ENCODE data around the gene NR1I2.

The NR1I2 gene

DNA sequence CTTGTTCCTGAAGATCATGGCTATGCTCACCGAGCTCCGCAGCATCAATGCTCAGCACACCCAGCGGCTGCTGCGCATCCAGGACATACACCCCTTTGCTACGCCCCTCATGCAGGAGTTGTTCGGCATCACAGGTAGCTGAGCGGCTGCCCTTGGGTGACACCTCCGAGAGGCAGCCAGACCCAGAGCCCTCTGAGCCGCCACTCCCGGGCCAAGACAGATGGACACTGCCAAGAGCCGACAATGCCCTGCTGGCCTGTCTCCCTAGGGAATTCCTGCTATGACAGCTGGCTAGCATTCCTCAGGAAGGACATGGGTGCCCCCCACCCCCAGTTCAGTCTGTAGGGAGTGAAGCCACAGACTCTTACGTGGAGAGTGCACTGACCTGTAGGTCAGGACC lies 35.2 kb downstream of the NR1I2 start:
- Histone ChIP-seq H3K27ac (no peak overlapping the region), H3K4me3 (no peak overlapping the region)
- DNase-seq (ENCODE audit: low spot score): no peak
- no peak for TF ChIP-seq CTCF (IDR thresholded peaks at IDR 0.05)

GRCh38 chr3:119817583-119818363 lies 35.9 kb downstream of the NR1I2 start:
- no peak for DNase-seq (ENCODE audit: low spot score)
- no peak for TF ChIP-seq CTCF (IDR thresholded peaks at IDR 0.05)
- no peak overlapping the region for H3K4me3 ChIP-seq

DNA sequence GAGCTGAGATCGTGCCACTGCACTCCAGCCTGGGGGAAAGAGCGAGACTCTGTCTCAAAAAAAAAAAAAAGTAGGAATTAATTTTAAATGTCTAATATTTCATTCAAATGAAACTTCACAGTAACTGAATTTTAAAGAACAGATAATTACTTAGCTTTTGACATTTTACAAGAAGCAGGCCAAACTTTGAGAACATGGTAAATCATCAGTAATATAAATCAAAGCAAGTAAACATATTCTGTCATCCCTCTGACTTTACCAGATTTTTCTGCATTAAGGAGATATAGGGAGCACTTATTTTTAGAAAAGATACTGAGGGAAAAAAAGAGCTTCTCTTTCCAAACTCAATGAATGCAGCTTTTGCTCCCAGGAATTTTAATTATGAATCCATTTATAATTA lies 37.0 kb downstream of the NR1I2 start:
- no peak for DNase-seq (ENCODE audit: low spot score)
- H3K27ac ChIP-seq: no peak overlapping the region
- no peak overlapping the region for H3K4me3 ChIP-seq
- no peak for TF ChIP-seq CTCF (IDR thresholded peaks at IDR 0.05)

More at GRCh38 chr3:119817583-119818363, 35.9 kb downstream of the NR1I2 start:
- no peak overlapping the region for H3K27ac ChIP-seq

- Histone ChIP-seq H3K4me3 (no peak overlapping the region), H3K27ac (no peak overlapping the region)
- no peak for TF ChIP-seq CTCF (IDR thresholded peaks at IDR 0.05)
- no peak for DNase-seq (ENCODE audit: low spot score)
Measured at GRCh38 chr3:119819806-119820205, 37.9 kb downstream of the NR1I2 start.

- Histone ChIP-seq H3K4me3 (no peak overlapping the region), H3K27ac (no peak overlapping the region)
- no peak for TF ChIP-seq CTCF (IDR thresholded peaks at IDR 0.05)
- no peak for DNase-seq (ENCODE audit: low spot score)
Measured at GRCh38 chr3:119825820-119826219, 43.9 kb downstream of the NR1I2 start.

DNA sequence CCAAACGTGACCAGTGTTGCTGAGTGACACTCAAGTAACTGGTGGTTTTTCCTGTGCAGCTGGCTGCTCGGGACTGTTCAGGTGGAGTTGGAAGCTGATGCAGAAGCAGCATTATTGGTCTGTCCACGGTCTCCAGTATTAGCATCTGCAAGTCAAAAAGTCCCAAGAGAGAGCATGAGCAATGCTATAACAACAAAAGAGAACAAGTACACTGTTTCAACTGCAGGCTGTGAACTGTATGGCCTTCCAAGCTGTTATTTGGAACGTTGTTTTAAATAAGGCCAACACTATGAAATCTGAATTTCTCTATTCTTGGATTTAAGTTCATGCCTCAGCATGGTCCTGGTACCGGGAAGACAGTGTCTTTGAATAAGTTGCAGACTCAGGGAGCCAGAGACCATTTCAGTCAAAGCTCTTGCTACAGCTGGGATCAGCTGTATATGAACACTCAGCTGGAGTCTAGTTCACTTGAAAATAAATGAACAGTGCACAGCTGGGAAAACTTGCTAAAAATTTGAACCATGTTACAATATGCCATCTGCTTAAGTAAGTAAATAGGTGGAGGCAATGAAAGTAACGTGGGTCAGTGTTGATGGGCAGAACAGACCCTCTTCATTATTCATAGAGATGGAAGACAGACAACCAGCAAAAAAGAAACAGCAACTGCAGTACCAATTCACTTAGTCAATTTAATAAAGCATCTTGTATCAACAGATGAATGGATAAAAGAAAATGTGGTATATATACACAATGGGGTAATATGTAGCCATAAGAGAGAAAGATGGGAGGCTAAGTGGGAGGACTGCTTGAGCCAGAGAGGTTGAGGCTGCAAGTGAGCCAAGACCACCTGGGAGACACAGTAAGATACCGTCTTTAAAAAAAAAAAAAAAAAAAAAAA lies 45.1 kb downstream of the NR1I2 start:
- no peak for DNase-seq (ENCODE audit: low spot score)
- Histone ChIP-seq H3K4me3 (no peak overlapping the region), H3K27ac (no peak overlapping the region)
- no peak for TF ChIP-seq CTCF (IDR thresholded peaks at IDR 0.05)

Measured in coronary artery (tissue), 2 donors.